CD14-positive monocyte (primary cell): ENCODE results near the gene NDP. TPM values are rescaled to one million over a fixed set of nuclear protein-coding genes. Genes with fewer than 3 reads are reported as not detected.

ENCODE experiments used
- DNase-seq, 3 donors: peaks; one replicate each; pipeline ENCODE4 v3.0.0-alpha.2; 2011 to 2022
- H2AFZ ChIP-seq: 2 replicates; pipeline ENCODE4 v1.6.0; 2012; ENCODE audit warnings: mild to moderate bottlenecking, low read depth, low read length, inconsistent platforms; ENCODE audit not compliant: insufficient read depth, poor library complexity, severe bottlenecking
- H3K27ac ChIP-seq, 2 donors: 1 replicate in 1 of 2; 2 replicates in 1 of 2; pipeline ENCODE4 v1.5.1; 2012 to 2013; ENCODE audit warnings: low read length in 2 of 2, control low read depth in 1 of 2, inconsistent platforms in 1 of 2, low read depth in 1 of 2, mild to moderate bottlenecking in 1 of 2
- H3K27me3 ChIP-seq, 2 donors: one replicate each; pipeline versions ENCODE4 v1.6.0 to v1.6.1; 2011 to 2013; ENCODE audit warnings: low read length in 2 of 2; ENCODE audit not compliant: control insufficient read depth in 2 of 2, insufficient read depth in 2 of 2
- H3K36me3 ChIP-seq, 2 donors: replicated peaks in 1 of 2; 1 replicate in 1 of 2; 2 replicates in 1 of 2; pipeline versions ENCODE4 v1.5.1 to v1.6.1; 2012 to 2013; ENCODE audit warnings: low read length in 2 of 2, control low read depth in 1 of 2, inconsistent platforms in 1 of 2, mild to moderate bottlenecking in 1 of 2; ENCODE audit not compliant: insufficient read depth in 2 of 2, control insufficient read depth in 1 of 2
- H3K4me1 ChIP-seq, 2 donors: 1 replicate in 1 of 2; 2 replicates in 1 of 2; pipeline versions ENCODE4 v1.5.1 to v1.6.1; 2012 to 2013; ENCODE audit warnings: low read length in 2 of 2, control low read depth in 1 of 2, inconsistent platforms in 1 of 2, mild to moderate bottlenecking in 1 of 2, moderate library complexity in 1 of 2; ENCODE audit not compliant: insufficient read depth in 2 of 2, control insufficient read depth in 1 of 2
- H3K4me2 ChIP-seq: replicated peaks from 2 replicates; pipeline ENCODE3; 2012; ENCODE audit warnings: low read length, moderate library complexity, mild to moderate bottlenecking; ENCODE audit not compliant: poor library complexity, severe bottlenecking; ENCODE audit errors: extremely low read depth
- H3K4me3 ChIP-seq, 3 experiments: fragments of 200-600 bp in 1 of 3; sonication (generic) in 1 of 3; replicated peaks in 1 of 3; 1 replicate in 2 of 3; 2 replicates in 1 of 3; pipeline ENCODE4 v1.5.1; 2011 to 2013; ENCODE audit warnings: low read length in 3 of 3, mild to moderate bottlenecking in 3 of 3, control low read depth in 2 of 3, low read depth in 2 of 3, inconsistent platforms in 1 of 3, moderate library complexity in 1 of 3
- H3K79me2 ChIP-seq: 2 replicates; pipeline ENCODE4 v1.6.0; 2012; ENCODE audit warnings: mild to moderate bottlenecking, control low read depth, inconsistent platforms, low read length, moderate library complexity; ENCODE audit not compliant: insufficient read depth
- H3K9ac ChIP-seq: 2 replicates; pipeline ENCODE4 v1.6.0; 2017; ENCODE audit warnings: low read length, mild to moderate bottlenecking; ENCODE audit not compliant: insufficient read depth, poor library complexity, severe bottlenecking
- H3K9me3 ChIP-seq, 2 donors: replicated peaks in 1 of 2; 1 replicate in 1 of 2; 2 replicates in 1 of 2; pipeline versions ENCODE4 v1.5.1 to v1.6.1; 2012 to 2013; ENCODE audit warnings: low read length in 2 of 2, control low read depth in 1 of 2; ENCODE audit not compliant: control insufficient read depth in 1 of 2, insufficient read depth in 1 of 2
- H4K20me1 ChIP-seq: 2 replicates; pipeline ENCODE4 v1.6.0; 2012; ENCODE audit warnings: mild to moderate bottlenecking, low read length, control low read depth, moderate library complexity; ENCODE audit not compliant: insufficient read depth
- H3K27ac Mint-ChIP-seq, 7 donors: one replicate each; pipeline ENCODE4 v1.8.0; 2020; ENCODE audit warnings: mild to moderate bottlenecking in 7 of 7, mixed read lengths in 7 of 7, moderate library complexity in 6 of 7, inconsistent platforms in 2 of 7
- H3K27me3 Mint-ChIP-seq, 3 donors: one replicate each; pipeline ENCODE4 v1.8.0; 2021 to 2022; ENCODE audit warnings: low read depth in 3 of 3, mild to moderate bottlenecking in 3 of 3, mixed read lengths in 3 of 3, moderate library complexity in 3 of 3, inconsistent platforms in 1 of 3
- H3K36me3 Mint-ChIP-seq, 2 donors: one replicate each; pipeline ENCODE4 v1.8.0; 2020; ENCODE audit warnings: mixed read lengths in 2 of 2, inconsistent platforms in 1 of 2, mild to moderate bottlenecking in 1 of 2
- H3K4me1 Mint-ChIP-seq: one replicate; pipeline ENCODE4 v1.8.0; 2020; ENCODE audit warnings: mild to moderate bottlenecking, mixed read lengths
- H3K4me3 Mint-ChIP-seq, 2 donors: one replicate each; pipeline ENCODE4 v1.8.0; 2020; ENCODE audit warnings: mild to moderate bottlenecking in 2 of 2, mixed read lengths in 2 of 2, moderate library complexity in 1 of 2
- H3K9me3 Mint-ChIP-seq, 7 donors: one replicate each; pipeline ENCODE4 v1.8.0; 2020 to 2022; ENCODE audit warnings: mixed read lengths in 7 of 7, mild to moderate bottlenecking in 6 of 7, moderate library complexity in 6 of 7, inconsistent platforms in 2 of 7
- WGBS: methylation state at CpG from one replicate; pipeline ENCODE4 v1.1.5; 2013; ENCODE audit warnings: missing lambda C conversion rate; ENCODE audit not compliant: insufficient coverage; 5-methylcytosine and 5-hydroxymethylcytosine counted together
- intact Hi-C, 2 donors: fragments of 100-400 bp; cut with micrococcal nuclease; formaldehyde crosslinking; loops; one replicate each; pipeline versions ENCODE4 v1.15.0 to v1.15.1; 2023
- polyA plus RNA-seq, 3 donors: library from polyadenylated mRNA; depleted of rRNA in 1 of 3; unstranded in 2 of 3; stranded (reverse) in 1 of 3; fragments of 300-500 nt in 2 of 3; fragments of >200 nt in 1 of 3; fragmentation: Illumina TruSeq in 2 of 3; gene quantifications; 1 replicate in 2 of 3; 2 replicates in 1 of 3; pipeline ENCODE4 v1.2.3, GENCODE V29; 2012 to 2021
- TF ChIP-seq, protein P1 (sequence below): fragments of 200-600 bp; IDR thresholded peaks from one replicate; pipeline ENCODE4 v1.8.0; 2022; ENCODE audit warnings: antibody characterized with exemption, mild to moderate bottlenecking

The NDP gene
- polyA plus RNA-seq, 3 donors = not detected

- H3K4me3 Mint-ChIP-seq = peak overlapping the region in 1 of 2 donors; percentile 55
- H3K9ac ChIP-seq = no peak overlapping the region
- H3K27me3 ChIP-seq = no peaks in the 10 kb centered on the region
- peak overlapping the region; percentile 77 to 92 (median 85) for H3K27ac Mint-ChIP-seq
- H3K4me3 ChIP-seq = peak overlapping the region in 1 of 3 experiments; percentile 16
- DNase-seq = peak; percentile 91 to 97 (median 94)
- TF ChIP-seq, protein P1, sequence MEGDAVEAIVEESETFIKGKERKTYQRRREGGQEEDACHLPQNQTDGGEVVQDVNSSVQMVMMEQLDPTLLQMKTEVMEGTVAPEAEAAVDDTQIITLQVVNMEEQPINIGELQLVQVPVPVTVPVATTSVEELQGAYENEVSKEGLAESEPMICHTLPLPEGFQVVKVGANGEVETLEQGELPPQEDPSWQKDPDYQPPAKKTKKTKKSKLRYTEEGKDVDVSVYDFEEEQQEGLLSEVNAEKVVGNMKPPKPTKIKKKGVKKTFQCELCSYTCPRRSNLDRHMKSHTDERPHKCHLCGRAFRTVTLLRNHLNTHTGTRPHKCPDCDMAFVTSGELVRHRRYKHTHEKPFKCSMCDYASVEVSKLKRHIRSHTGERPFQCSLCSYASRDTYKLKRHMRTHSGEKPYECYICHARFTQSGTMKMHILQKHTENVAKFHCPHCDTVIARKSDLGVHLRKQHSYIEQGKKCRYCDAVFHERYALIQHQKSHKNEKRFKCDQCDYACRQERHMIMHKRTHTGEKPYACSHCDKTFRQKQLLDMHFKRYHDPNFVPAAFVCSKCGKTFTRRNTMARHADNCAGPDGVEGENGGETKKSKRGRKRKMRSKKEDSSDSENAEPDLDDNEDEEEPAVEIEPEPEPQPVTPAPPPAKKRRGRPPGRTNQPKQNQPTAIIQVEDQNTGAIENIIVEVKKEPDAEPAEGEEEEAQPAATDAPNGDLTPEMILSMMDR = no peak
- H3K9me3 ChIP-seq = no peaks in the 10 kb centered on the region
- H3K27ac ChIP-seq = peak overlapping the region in 1 of 2 donors; percentile 76
- intact Hi-C loops = loop anchor here in 1 of 2 donors (5.0 to 10.0 kb wide), 2 partner anchors 48 to 860 kb away; partner anchors contain the start of gene KDM6A
- H3K27me3 Mint-ChIP-seq = peaks cover 0 to 17% (median 0%) of the 10 kb centered on the region in 3 donors
- H3K4me1 ChIP-seq = peaks cover 24 to 35% of the 10 kb centered on the region in 2 donors
- no peak overlapping the region for H2AFZ ChIP-seq
- H3K36me3 Mint-ChIP-seq = no peaks in the 10 kb centered on the region
- H4K20me1 ChIP-seq = no peaks in the 10 kb centered on the region
- peak overlapping the region; percentile 39 for H3K4me2 ChIP-seq
- peaks cover 25% of the 10 kb centered on the region for H3K4me1 Mint-ChIP-seq
- no peaks in the 10 kb centered on the region for H3K79me2 ChIP-seq
- no CpG with 5 or more reads among the region's 4 CpGs for WGBS
- H3K36me3 ChIP-seq = no peaks in the 10 kb centered on the region
- peaks cover 0 to 7% (median 3%) of the 10 kb centered on the region in 7 donors for H3K9me3 Mint-ChIP-seq
These were observed 39.4 kb upstream of the NDP start for GRCh38 chrX:44012484-44013096.

- no peaks in the 10 kb centered on the region for H3K36me3 Mint-ChIP-seq
- H3K36me3 ChIP-seq = no peaks in the 10 kb centered on the region
- DNase-seq = peak; percentile 39 to 59 (median 48)
- peaks cover 0 to 17% (median 0%) of the 10 kb centered on the region in 3 donors for H3K27me3 Mint-ChIP-seq
- H3K9ac ChIP-seq = no peak overlapping the region
- H3K27ac ChIP-seq = peak overlapping the region in 1 of 2 donors; percentile 76
- peak overlapping the region in 1 of 2 donors; percentile 15 for H3K4me3 Mint-ChIP-seq
- WGBS = 0% methylated on average over 1 of the region's 3 CpGs
- H3K4me2 ChIP-seq = no peak overlapping the region
- no peak overlapping the region for H2AFZ ChIP-seq
- H3K27me3 ChIP-seq = no peaks in the 10 kb centered on the region
- H3K4me1 ChIP-seq = peaks cover 24 to 35% of the 10 kb centered on the region in 2 donors
- H3K4me3 ChIP-seq = no peak overlapping the region
- peak overlapping the region; percentile 47 to 85 (median 77) for H3K27ac Mint-ChIP-seq
- H4K20me1 ChIP-seq = no peaks in the 10 kb centered on the region
- no peaks in the 10 kb centered on the region for H3K9me3 ChIP-seq
- TF ChIP-seq, protein P1 = no peak
- no peaks in the 10 kb centered on the region for H3K79me2 ChIP-seq
- intact Hi-C loops = loop anchor here in 1 of 2 donors (5.0 to 10.0 kb wide), 2 partner anchors 47 to 861 kb away; partner anchors contain the start of gene KDM6A
- H3K4me1 Mint-ChIP-seq = peaks cover 25% of the 10 kb centered on the region
- peaks cover 0 to 7% (median 3%) of the 10 kb centered on the region in 7 donors for H3K9me3 Mint-ChIP-seq
These were observed 38.3 kb upstream of the NDP start for GRCh38 chrX:44011506-44011905.
